ENCODE results near the gene ZDHHC11B.
"Not testable (repeated sequence)": the region's sequence is repeated elsewhere in the genome, so short reads cannot be mapped to it uniquely, and the experiment has no call there.

Gene ZDHHC11B

GRCh38 chr5:766666-767431 is 17.7 kb downstream of the ZDHHC11B start:
- DNase-seq = no peak

GRCh38 chr5:765948-766631 is 18.4 kb downstream of the ZDHHC11B start:
- DNase-seq = no peak

GRCh38 chr5:763998-764781 is 20.3 kb downstream of the ZDHHC11B start:
- no peak for DNase-seq

GRCh38 chr5:763397-763796 is 21.1 kb downstream of the ZDHHC11B start:
- DNase-seq = no peak

- DNase-seq = not testable (repeated sequence)
Observed at GRCh38 chr5:762996-763395, 21.5 kb downstream of the ZDHHC11B start.

GRCh38 chr5:761854-762710 is 22.4 kb downstream of the ZDHHC11B start:
- no peak for DNase-seq

GRCh38 chr5:761059-761771 is 23.3 kb downstream of the ZDHHC11B start:
- no peak for DNase-seq

GRCh38 chr5:760363-761058 is 24.0 kb downstream of the ZDHHC11B start:
- no peak for DNase-seq

- DNase-seq = no peak
Observed at GRCh38 chr5:759781-760362, 24.7 kb downstream of the ZDHHC11B start.

- no peak for DNase-seq
Observed at GRCh38 chr5:759111-759751, 25.3 kb downstream of the ZDHHC11B start.

- DNase-seq = no peak
Observed at GRCh38 chr5:758698-759053, 25.9 kb downstream of the ZDHHC11B start.

GRCh38 chr5:757931-758697 is 26.4 kb downstream of the ZDHHC11B start:
- no peak for DNase-seq

- no peak for DNase-seq
Observed at GRCh38 chr5:757346-757930, 27.1 kb downstream of the ZDHHC11B start.

GRCh38 chr5:756865-757345 is 27.6 kb downstream of the ZDHHC11B start:
- no peak for DNase-seq

GRCh38 chr5:756171-756570 is 28.4 kb downstream of the ZDHHC11B start:
- no peak for DNase-seq

GRCh38 chr5:754143-754632 is 30.3 kb downstream of the ZDHHC11B start:
- DNase-seq = not testable (repeated sequence)

- not testable (repeated sequence) for DNase-seq
Observed at GRCh38 chr5:753567-754142, 30.9 kb downstream of the ZDHHC11B start.

- DNase-seq = not testable (repeated sequence)
Observed at GRCh38 chr5:752532-753115, 31.9 kb downstream of the ZDHHC11B start.

Data from fibroblast of skin of scalp (primary cell).